Heart left ventricle (tissue), 16 donors: ENCODE data around the gene CD101. TPM values are rescaled to one million over a fixed set of nuclear protein-coding genes. Genes with fewer than 3 reads are reported as not detected.

ENCODE experiments used
- ATAC-seq, 4 donors: fragments of 200-7000 bp; cut with Tn5 transposase; one replicate each; pipeline ENCODE4 v1.9.1; 2020 to 2022; ENCODE audit warnings: moderate library complexity in 4 of 4, mild to moderate bottlenecking in 3 of 4, moderate number of reproducible peaks in 1 of 4
- DNase-seq, 5 donors: peaks; one replicate each; pipeline ENCODE4 v3.0.0-alpha.2; 2020
- H3K27ac ChIP-seq, 12 donors: fragments of 200-600 bp; sonication (generic) in 4 of 12; one replicate each; pipeline versions ENCODE4 v1.5.0 to v1.8.0; 2016 to 2022; ENCODE audit warnings: mild to moderate bottlenecking in 2 of 12
- H3K27me3 ChIP-seq, 9 donors: fragments of 200-600 bp; sonication (generic) in 2 of 9; one replicate each; pipeline versions ENCODE4 v1.5.1 to v1.8.0; 2016 to 2022; ENCODE audit warnings: mild to moderate bottlenecking in 3 of 9
- H3K36me3 ChIP-seq, 9 donors: fragments of 200-600 bp; sonication (generic) in 2 of 9; one replicate each; pipeline versions ENCODE4 v1.5.0 to v1.8.0; 2018 to 2022; ENCODE audit warnings: mild to moderate bottlenecking in 2 of 9
- H3K4me1 ChIP-seq, 12 donors: fragments of 200-600 bp; sonication (generic) in 4 of 12; one replicate each; pipeline versions ENCODE4 v1.5.0 to v1.8.0; 2016 to 2022; ENCODE audit warnings: mild to moderate bottlenecking in 3 of 12
- H3K4me3 ChIP-seq, 12 donors: fragments of 200-600 bp; sonication (generic) in 4 of 12; one replicate each; pipeline versions ENCODE4 v1.5.0 to v1.8.0; 2017 to 2022; ENCODE audit warnings: mild to moderate bottlenecking in 9 of 12, moderate library complexity in 4 of 12
- H3K9me3 ChIP-seq, 12 donors: fragments of 200-600 bp; sonication (generic) in 4 of 12; one replicate each; pipeline versions ENCODE4 v1.5.0 to v1.8.0; 2016 to 2022; ENCODE audit warnings: mild to moderate bottlenecking in 1 of 12
- POLR2A ChIP-seq, 2 donors: fragments of 450-650 bp; IDR thresholded peaks; one replicate each; pipeline ENCODE4 v1.6.1; 2017; ENCODE audit warnings: antibody characterized with exemption in 2 of 2, mild to moderate bottlenecking in 2 of 2, moderate library complexity in 2 of 2
- WGBS, 4 donors: extraction: QIAGEN DNeasy Blood & Tissue Kit in 2 of 4; methylation state at CpG; one replicate each; pipeline versions ENCODE4 v1.1.5 to v1.1.7; 2013 to 2018; 5-methylcytosine and 5-hydroxymethylcytosine counted together
- intact Hi-C, 10 donors: fragments of 100-400 bp; cut with DNase I; formaldehyde crosslinking; loops; one replicate each; pipeline versions ENCODE4 v1.11.1 to v1.14.2; 2022
- polyA plus RNA-seq, 2 donors: library from polyadenylated mRNA; stranded (reverse); fragments of 200-250 nt; gene quantifications; one replicate each; pipeline ENCODE4 v1.2.3, GENCODE V29; 2013
- total RNA-seq, 9 donors: library from RNA; depleted of rRNA in 2 of 9; stranded (reverse); fragments of >200 nt in 2 of 9; fragmentation: NEBNext Ultra II Directional in 3 of 9; extraction: Animal tissue kit (Norgen Biotek cat#: 25700) in 3 of 9; gene quantifications; one replicate each; pipeline versions ENCODE4 v1.1.0 to v1.2.4, GENCODE V29; 2016 to 2023
- TF ChIP-seq, protein P1 (sequence below), 12 donors: fragments of 200-600 bp; sonication (generic) in 4 of 12; IDR thresholded peaks; one replicate each; pipeline versions ENCODE4 v1.5.0 to v1.8.0; 2018 to 2022; ENCODE audit warnings: antibody characterized with exemption in 12 of 12, mild to moderate bottlenecking in 5 of 12
- donor health status: ischemic (EF 13 %, LVEDD 7.1; RV severe dilation, severe dysfunction).
- donor health status: healthy with polysubstance abuse.
- donor health status: DM: no; HTN: yes; CAD: no.
- donor health status: DM: no; HTN: no; CAD: no.
- donor health status: ischemic (EF 25% LVEDD 6.9; RV normal size, moderate dysfunction).
- donor health status: ischemic (EF 25% LVEDD 5.7; RV mildly dilated, moderate dysfunction).
- donor health status: healthy.
- donor health status: DM: yes; HTN: yes; CAD: no.
- donor health status: ischemic (EF 35%, LVEDD 5.7; RV mildly dilated, moderate dysfunction).
- donor health status: nonischemic (EF 11% LVEDD 7.7; RV severe dilation, severe dysfunction).
- donor health status: DM: yes; HTN: yes; CAD: no.
- donor health status: PGD.
- donor health status: ischemic (EF 29% LVEDD 5.4; RV normal size, mild dysfunction).
- donor health status: nonischemic (EF 23%, LVEDD 6.1; RV moderate dilation, normal function).

CD101 gene
- total and polyA plus RNA-seq, 11 donors, result 0.38 to 2.5 (median 0.87) TPM

- intact Hi-C loops, result loop anchor here in 3 of 10 donors (10.0 kb wide), 3 partner anchors 45 to 165 kb away; no protein-coding TSS in a partner anchor
- Histone ChIP-seq H3K4me3 (no peak overlapping the region), H3K27ac (no peak overlapping the region), H3K36me3 (no peaks in the 10 kb centered on the region), H3K4me1 (peaks cover 0 to 9% (median 3%) of the 10 kb centered on the region in 12 donors), H3K27me3 (no peaks in the 10 kb centered on the region), H3K9me3 (no peaks in the 10 kb centered on the region)
- no peak for ATAC-seq
- TF ChIP-seq POLR2A (IDR thresholded peaks at IDR 0.05), result no peak
- TF ChIP-seq, protein P1, sequence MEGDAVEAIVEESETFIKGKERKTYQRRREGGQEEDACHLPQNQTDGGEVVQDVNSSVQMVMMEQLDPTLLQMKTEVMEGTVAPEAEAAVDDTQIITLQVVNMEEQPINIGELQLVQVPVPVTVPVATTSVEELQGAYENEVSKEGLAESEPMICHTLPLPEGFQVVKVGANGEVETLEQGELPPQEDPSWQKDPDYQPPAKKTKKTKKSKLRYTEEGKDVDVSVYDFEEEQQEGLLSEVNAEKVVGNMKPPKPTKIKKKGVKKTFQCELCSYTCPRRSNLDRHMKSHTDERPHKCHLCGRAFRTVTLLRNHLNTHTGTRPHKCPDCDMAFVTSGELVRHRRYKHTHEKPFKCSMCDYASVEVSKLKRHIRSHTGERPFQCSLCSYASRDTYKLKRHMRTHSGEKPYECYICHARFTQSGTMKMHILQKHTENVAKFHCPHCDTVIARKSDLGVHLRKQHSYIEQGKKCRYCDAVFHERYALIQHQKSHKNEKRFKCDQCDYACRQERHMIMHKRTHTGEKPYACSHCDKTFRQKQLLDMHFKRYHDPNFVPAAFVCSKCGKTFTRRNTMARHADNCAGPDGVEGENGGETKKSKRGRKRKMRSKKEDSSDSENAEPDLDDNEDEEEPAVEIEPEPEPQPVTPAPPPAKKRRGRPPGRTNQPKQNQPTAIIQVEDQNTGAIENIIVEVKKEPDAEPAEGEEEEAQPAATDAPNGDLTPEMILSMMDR (IDR thresholded peaks at IDR 0.05), result no peak
- 63 to 88% (median 80%) methylated on average over 1 of the region's 1 CpG for WGBS, 4 donors
- no peak for DNase-seq
Observed at GRCh38 chr1:117029685-117030084, 28.1 kb downstream of the CD101 start.

DNA sequence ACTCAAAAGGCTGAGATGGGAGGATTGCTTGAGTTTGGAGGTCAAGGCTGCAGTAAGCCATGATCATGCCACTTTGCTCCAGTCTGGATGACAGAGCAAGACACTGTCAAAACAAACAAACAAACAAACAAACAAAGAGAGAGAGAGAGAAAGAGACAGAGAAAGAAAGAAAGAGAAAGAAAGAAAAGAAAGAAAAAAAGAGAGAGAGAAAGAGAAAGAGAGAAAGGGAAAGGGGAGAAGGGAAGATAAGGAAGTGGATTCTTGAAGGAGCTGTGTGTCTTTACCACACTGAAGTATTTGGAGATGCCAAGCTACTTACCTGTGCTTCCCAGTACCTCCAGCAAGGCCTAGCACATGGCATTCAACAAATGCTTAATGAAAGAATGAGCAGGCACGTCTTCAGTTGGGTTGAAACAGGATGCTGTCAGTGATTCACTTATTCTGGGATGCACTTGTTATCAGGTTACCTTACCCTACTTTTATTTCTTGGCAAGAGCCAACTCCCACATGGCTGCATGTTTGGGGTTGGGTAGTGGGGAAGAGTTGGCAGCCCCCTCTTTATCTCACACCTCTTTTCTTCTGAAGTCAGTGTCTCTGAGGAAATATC lies 28.8 kb downstream of the CD101 start:
- H3K27me3 ChIP-seq, result no peaks in the 10 kb centered on the region
- H3K4me3 ChIP-seq, result no peak overlapping the region
- H3K4me1 ChIP-seq, result peaks cover 0 to 9% (median 3%) of the 10 kb centered on the region in 12 donors
- intact Hi-C loops, result loop anchor here in 2 of 10 donors (10.0 kb wide), 2 partner anchors 46 to 166 kb away; no protein-coding TSS in a partner anchor
- DNase-seq (no peak), ATAC-seq (no peak)
- H3K36me3 ChIP-seq, result no peaks in the 10 kb centered on the region
- no peak overlapping the region for H3K27ac ChIP-seq
- 87 to 95% (median 91%) methylated on average over 1 of the region's 1 CpG for WGBS, 4 donors
- TF ChIP-seq, protein P1 (IDR thresholded peaks at IDR 0.05), result no peak
- TF ChIP-seq POLR2A (IDR thresholded peaks at IDR 0.05), result no peak
- no peaks in the 10 kb centered on the region for H3K9me3 ChIP-seq

GRCh38 chr1:117032266-117032665 lies 30.7 kb downstream of the CD101 start:
- Histone ChIP-seq H3K4me3 (no peak overlapping the region), H3K9me3 (no peaks in the 10 kb centered on the region), H3K27ac (no peak overlapping the region), H3K4me1 (peaks cover 0 to 5% (median 0%) of the 10 kb centered on the region in 12 donors), H3K36me3 (no peaks in the 10 kb centered on the region), H3K27me3 (no peaks in the 10 kb centered on the region)
- TF ChIP-seq, protein P1 (IDR thresholded peaks at IDR 0.05), result no peak
- no peak for TF ChIP-seq POLR2A (IDR thresholded peaks at IDR 0.05)
- intact Hi-C loops, result loop anchor here in 2 of 10 donors (10.0 kb wide), 2 partner anchors 47 to 167 kb away; no protein-coding TSS in a partner anchor
- no peak for DNase-seq
- 95 to 99% (median 97%) methylated on average over 3 of the region's 3 CpGs for WGBS, 4 donors
- ATAC-seq, result no peak

DNA sequence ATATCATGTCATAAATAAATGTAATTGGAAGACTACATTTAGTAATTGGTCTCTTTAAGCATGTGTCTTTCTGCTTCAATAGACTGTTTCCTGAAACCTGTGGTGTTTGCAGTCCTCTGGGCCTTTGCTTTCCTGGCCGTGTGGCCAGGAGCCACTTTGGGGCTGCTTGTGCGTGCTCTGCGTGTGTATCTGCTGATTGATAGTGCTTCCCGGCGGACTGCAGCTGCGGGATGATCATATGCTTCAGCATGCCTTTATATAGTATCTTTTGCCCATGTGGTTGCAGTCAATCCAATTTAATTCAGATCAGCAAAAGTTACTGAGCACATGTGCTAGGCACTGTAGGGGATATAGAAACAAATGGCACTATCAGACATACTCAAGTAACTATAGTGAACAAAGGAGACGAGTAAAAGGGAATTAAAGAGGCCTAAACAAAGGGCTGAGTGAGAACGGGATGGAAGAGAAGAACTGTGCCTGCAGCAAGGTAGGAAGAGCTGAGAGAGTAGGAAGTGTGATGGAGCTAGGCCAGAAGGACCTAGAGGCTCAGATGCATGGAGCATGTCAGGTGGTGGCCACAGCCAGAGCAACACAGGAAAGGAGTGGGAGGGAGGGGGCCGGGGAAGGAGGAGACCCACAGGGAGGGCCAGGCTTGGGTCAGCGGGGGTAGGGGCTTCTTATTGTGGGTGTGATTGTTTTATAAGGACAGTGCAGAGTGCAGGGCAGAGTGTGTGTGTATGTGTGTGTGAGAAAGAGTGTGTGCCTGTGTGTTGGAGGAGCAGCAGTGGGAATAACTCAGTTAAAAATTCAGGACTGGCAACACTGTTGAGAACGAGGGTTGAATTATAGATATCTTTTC lies 31.4 kb downstream of the CD101 start:
- ATAC-seq, result peak in 1 of 4 donors; percentile 20
- intact Hi-C loops, result loop anchor here in 2 of 10 donors (10.0 kb wide), 2 partner anchors 48 to 168 kb away; no protein-coding TSS in a partner anchor

More for the DNA sequence above, 31.4 kb downstream of the CD101 start:
- H3K36me3 ChIP-seq, result no peaks in the 10 kb centered on the region
- DNase-seq, result peak in 1 of 5 donors; percentile 37
- H3K4me1 ChIP-seq, result peaks cover 0 to 5% (median 0%) of the 10 kb centered on the region in 12 donors
- TF ChIP-seq POLR2A (IDR thresholded peaks at IDR 0.05), result no peak
- TF ChIP-seq, protein P1 (IDR thresholded peaks at IDR 0.05), result no peak
- H3K4me3 ChIP-seq, result no peak overlapping the region
- H3K27me3 ChIP-seq, result no peaks in the 10 kb centered on the region
- no peaks in the 10 kb centered on the region for H3K9me3 ChIP-seq
- H3K27ac ChIP-seq, result peak overlapping the region in 2 of 12 donors; percentile 3 to 39
- WGBS, 4 donors, result 70 to 78% (median 71%) methylated on average over 11 of the region's 11 CpGs
